IPS-15b (cell line): ENCODE data around the gene SEMA5A.

Experiments
- H3K27me3 ChIP-seq: one replicate; pipeline ENCODE4 v1.6.1; 2013; ENCODE audit warnings: low read length; ENCODE audit not compliant: control insufficient read depth, insufficient read depth
- H3K36me3 ChIP-seq: one replicate; pipeline ENCODE4 v1.6.1; 2013; ENCODE audit warnings: low read length; ENCODE audit not compliant: control insufficient read depth, insufficient read depth
- H3K4me1 ChIP-seq: one replicate; pipeline ENCODE4 v1.6.1; 2013; ENCODE audit warnings: mild to moderate bottlenecking, low read length; ENCODE audit not compliant: control insufficient read depth, insufficient read depth
- H3K4me3 ChIP-seq: one replicate; pipeline ENCODE4 v1.5.1; 2013; ENCODE audit warnings: low read depth, low read length
- H3K9ac ChIP-seq: one replicate; pipeline ENCODE4 v1.6.1; 2013; ENCODE audit warnings: low read depth, mild to moderate bottlenecking, low read length
- H3K9me3 ChIP-seq: one replicate; pipeline ENCODE4 v1.6.1; 2013; ENCODE audit warnings: mild to moderate bottlenecking, low read length; ENCODE audit not compliant: control insufficient read depth, insufficient read depth

The SEMA5A gene

DNA sequence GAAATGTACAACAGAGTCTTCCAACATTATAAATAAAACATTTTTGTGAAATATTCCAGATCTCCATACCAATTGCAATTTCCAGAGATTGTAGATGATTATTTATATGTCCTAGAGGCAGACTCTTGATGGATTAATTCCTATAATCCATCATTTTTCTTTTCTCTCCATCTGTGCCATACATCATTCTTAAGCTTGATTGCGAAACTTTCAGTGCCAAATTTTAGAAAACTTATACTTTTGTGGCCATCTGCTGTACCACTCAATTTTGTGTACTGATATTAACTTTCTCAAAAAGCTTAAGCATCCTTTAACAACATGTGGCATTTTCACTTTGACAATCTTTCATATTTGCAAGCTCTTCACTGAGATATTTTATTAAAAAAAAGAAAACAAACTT, 446.9 kb downstream of the SEMA5A start:
- no peaks in the 10 kb centered on the region for H3K36me3 ChIP-seq
- H3K9me3 ChIP-seq: no peaks in the 10 kb centered on the region
- no peak overlapping the region for H3K4me3 ChIP-seq
- no peaks in the 10 kb centered on the region for H3K4me1 ChIP-seq
- no peak overlapping the region for H3K9ac ChIP-seq
- H3K27me3 ChIP-seq: no peaks in the 10 kb centered on the region

DNA sequence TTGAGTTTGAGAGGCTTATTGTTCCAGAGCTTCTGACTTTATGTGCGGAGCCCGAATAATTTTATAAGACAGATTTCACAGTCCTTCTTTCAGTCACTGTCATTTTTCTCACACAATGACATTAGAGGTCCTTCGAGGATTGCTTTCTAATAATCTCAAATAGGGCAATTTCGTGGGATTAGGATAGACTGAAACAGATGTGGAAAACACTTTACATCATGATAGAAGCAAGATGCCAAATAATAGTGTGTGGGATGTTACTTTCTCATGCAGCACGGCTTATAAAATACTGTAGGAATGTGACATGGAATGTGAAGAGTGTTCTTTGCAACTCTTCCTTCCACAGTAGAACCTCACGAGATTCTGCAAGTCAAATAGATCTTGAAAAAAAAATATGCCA, 451.3 kb downstream of the SEMA5A start:
- Histone ChIP-seq H3K27me3 (no peaks in the 10 kb centered on the region), H3K9me3 (no peaks in the 10 kb centered on the region), H3K36me3 (no peaks in the 10 kb centered on the region), H3K9ac (no peak overlapping the region), H3K4me1 (no peaks in the 10 kb centered on the region), H3K4me3 (no peak overlapping the region)

DNA sequence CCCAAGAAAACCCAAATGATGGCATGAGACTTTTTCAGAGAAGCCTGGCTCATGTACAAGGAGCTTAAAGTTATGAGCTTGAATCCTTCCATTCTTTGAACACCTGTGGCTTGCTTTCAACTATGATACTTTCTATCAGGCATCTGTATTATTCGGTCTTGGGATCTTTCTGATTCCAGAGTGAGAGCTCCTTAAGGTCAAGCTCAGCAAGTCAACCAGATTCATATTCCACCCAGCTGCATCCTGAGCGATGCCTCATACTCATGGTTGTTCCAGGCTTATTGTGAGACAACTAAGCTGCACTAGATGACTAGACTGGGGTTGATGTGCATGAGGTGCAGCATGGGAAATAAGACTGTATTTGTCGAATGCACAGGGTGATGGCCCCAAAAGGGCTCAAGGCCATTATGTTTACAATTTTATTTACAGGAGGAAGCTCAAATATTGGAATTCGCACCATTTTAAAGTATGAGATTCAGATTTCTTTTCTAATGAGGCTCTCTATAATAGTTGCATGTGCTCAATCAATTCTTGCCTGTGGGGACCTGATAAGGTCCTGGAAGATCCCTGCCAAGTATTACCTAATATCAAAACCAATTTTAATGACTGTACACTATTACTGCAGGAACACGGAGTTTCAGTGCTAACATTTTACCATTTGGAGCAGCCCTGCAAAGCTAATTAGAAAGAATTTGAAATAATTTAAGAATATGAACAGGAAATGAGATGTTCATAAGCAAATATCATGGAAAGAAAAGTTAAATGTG, 453.8 kb downstream of the SEMA5A start:
- no peaks in the 10 kb centered on the region for H3K4me1 ChIP-seq
- H3K36me3 ChIP-seq: no peaks in the 10 kb centered on the region
- no peak overlapping the region for H3K9ac ChIP-seq
- H3K27me3 ChIP-seq: no peaks in the 10 kb centered on the region
- H3K9me3 ChIP-seq: no peaks in the 10 kb centered on the region
- H3K4me3 ChIP-seq: no peak overlapping the region

DNA sequence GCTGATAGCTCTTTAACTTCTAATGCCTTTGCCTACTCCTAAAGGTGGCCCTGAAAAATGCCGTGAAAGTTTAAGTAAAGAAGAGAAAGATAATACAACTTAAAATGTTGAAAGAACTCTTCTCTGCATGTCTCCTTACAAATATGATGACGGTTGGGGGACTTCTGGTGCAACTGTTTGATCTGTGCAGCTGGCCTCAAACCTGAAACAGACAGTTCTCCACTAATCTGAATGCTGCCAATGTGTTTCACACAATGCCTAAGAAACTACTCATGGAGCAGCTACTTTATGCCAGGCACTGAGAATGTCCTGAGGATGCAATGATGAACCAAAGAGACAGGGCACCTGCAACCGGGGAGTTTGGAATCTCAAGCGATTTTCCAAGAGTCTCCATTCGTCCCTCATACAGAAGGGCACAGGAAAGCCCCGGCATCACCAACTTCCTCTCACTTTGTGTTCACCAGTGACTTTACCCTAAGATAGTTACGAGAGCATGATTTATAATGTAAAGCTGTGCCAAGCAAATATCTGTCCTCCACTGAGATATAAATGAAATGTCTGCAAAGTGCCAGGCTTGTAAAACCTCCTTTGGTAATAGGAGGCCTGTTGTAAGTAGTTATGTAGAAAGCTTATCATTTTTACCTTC, 455.4 kb downstream of the SEMA5A start:
- H3K9me3 ChIP-seq: no peaks in the 10 kb centered on the region
- H3K36me3 ChIP-seq: no peaks in the 10 kb centered on the region
- H3K27me3 ChIP-seq: no peaks in the 10 kb centered on the region
- H3K4me1 ChIP-seq: no peaks in the 10 kb centered on the region
- H3K4me3 ChIP-seq: no peak overlapping the region
- H3K9ac ChIP-seq: no peak overlapping the region

DNA sequence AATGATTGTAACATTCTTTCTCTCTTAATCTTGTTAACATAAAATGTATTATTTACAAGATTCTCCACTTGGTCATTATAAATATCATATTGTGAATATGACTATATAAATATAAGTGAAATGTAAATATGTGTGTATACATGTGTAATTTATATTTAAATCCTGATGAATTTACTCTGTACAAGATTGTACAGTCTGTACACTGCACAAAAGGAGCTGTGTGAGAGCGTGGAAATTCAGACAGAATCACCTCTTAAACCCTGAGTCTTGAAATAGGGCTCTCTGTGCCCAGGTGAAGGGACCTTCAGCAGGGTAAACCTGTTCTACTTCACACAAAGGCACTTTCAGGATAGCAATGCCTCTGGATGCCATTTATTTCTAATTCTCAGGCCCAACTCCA, 456.0 kb downstream of the SEMA5A start:
- no peak overlapping the region for H3K9ac ChIP-seq
- no peaks in the 10 kb centered on the region for H3K9me3 ChIP-seq
- H3K27me3 ChIP-seq: no peaks in the 10 kb centered on the region
- H3K36me3 ChIP-seq: no peaks in the 10 kb centered on the region
- H3K4me1 ChIP-seq: no peaks in the 10 kb centered on the region
- H3K4me3 ChIP-seq: no peak overlapping the region

DNA sequence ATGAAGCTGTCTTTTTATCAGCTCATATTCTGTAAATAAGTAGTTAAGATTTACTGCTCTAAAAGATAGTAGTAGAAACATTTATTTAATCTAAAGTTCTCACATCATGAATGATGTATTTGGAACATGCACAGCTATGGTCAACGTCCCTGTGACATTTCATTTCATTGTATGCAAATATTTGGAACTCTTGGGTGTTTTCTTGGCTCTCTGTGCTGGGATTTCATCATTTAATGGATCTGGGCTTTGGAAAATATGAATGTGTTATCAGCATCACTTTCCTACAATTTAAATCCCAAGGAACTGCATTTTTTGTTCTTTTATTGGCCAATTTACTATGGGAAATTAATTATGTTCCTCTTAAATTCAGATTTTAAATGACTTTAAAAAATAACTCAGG, 462.9 kb downstream of the SEMA5A start:
- Histone ChIP-seq H3K27me3 (no peaks in the 10 kb centered on the region), H3K36me3 (no peaks in the 10 kb centered on the region), H3K9me3 (no peaks in the 10 kb centered on the region), H3K4me1 (no peaks in the 10 kb centered on the region), H3K9ac (no peak overlapping the region), H3K4me3 (no peak overlapping the region)

DNA sequence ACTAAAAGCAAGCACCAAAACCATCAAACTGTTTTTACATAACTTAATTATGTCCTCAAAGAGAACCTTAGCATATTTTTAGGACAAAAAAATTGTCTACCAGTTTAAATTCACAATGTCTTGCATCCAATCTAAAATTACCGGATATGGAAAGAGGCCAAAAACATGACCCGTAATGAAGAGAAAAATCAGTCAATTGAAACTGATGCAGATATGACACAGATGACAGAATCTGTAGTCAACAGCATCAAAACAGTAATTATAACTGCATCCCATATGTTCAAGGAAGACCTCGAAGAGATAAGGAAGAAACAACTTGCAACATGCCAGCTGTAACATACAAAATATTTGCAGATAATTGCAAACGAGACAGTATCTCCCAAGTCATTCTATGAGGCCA, 473.2 kb downstream of the SEMA5A start:
- H3K4me3 ChIP-seq: no peak overlapping the region
- H3K9ac ChIP-seq: no peak overlapping the region
- H3K36me3 ChIP-seq: no peaks in the 10 kb centered on the region
- no peaks in the 10 kb centered on the region for H3K9me3 ChIP-seq
- no peaks in the 10 kb centered on the region for H3K27me3 ChIP-seq
- H3K4me1 ChIP-seq: no peaks in the 10 kb centered on the region

DNA sequence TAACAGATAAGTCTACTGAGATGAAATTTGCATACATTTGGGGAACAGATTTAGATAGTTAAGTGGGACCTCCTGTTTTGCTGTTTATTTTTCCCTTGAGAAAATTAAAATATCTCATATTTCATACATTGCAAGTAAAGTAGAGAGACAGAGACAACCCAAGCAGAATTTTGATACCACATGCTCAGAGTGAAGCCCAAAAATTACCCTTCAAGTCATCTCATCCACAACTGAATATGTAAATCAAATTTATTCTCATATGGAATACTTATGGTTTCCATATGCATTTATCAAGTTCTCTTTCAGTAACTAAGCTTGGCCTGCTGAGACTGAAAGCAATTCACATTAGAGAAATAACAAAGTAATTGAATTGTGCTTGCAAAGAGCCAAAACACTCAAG, 474.4 kb downstream of the SEMA5A start:
- H3K36me3 ChIP-seq: no peaks in the 10 kb centered on the region

DNA sequence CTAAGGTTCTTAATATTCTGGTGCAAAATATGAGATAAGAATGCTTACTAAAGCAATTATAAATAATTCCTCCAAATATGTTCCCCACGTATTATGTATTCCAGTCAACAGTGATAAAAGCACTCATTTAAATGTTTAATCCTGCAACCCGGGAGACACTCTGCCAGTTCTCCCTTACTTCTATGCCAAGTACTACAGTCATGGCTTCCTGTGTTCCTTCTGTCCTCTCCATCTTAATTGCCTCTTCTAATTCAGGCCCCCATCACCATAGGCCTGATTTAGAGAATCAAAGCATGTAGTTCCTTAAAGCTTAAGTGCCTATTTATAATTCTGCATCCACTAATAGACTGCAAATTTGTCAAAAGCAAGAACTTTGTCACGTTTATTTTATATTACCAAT, 474.8 kb downstream of the SEMA5A start:
- no peaks in the 10 kb centered on the region for H3K4me1 ChIP-seq
- no peaks in the 10 kb centered on the region for H3K36me3 ChIP-seq
- no peak overlapping the region for H3K9ac ChIP-seq
- no peak overlapping the region for H3K4me3 ChIP-seq
- no peaks in the 10 kb centered on the region for H3K9me3 ChIP-seq
- no peaks in the 10 kb centered on the region for H3K27me3 ChIP-seq

More for the DNA sequence above, 474.4 kb downstream of the SEMA5A start:
- Histone ChIP-seq H3K27me3 (no peaks in the 10 kb centered on the region), H3K4me3 (no peak overlapping the region), H3K4me1 (no peaks in the 10 kb centered on the region), H3K9me3 (no peaks in the 10 kb centered on the region), H3K9ac (no peak overlapping the region)

DNA sequence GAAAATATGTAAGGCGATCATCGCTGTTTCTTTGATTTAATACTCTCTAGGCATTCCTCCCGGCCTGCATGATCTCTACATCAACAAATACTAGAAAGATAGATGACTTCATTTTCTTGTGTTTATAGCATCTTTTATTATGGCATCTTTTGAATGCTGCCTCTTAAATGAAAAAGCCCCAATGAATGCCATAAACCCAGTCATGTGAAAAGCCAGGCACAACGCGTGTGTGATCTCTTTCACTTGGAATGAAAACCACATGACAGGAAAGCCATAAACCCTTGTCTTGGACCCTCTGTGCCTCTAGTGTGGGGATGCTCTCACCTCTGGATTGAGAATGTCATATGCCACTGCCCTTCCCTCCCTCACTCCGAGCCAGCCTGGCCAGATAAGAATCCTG, 476.2 kb downstream of the SEMA5A start:
- H3K27me3 ChIP-seq: no peaks in the 10 kb centered on the region
- no peaks in the 10 kb centered on the region for H3K9me3 ChIP-seq
- no peaks in the 10 kb centered on the region for H3K36me3 ChIP-seq
- no peak overlapping the region for H3K9ac ChIP-seq
- no peak overlapping the region for H3K4me3 ChIP-seq
- H3K4me1 ChIP-seq: no peaks in the 10 kb centered on the region

DNA sequence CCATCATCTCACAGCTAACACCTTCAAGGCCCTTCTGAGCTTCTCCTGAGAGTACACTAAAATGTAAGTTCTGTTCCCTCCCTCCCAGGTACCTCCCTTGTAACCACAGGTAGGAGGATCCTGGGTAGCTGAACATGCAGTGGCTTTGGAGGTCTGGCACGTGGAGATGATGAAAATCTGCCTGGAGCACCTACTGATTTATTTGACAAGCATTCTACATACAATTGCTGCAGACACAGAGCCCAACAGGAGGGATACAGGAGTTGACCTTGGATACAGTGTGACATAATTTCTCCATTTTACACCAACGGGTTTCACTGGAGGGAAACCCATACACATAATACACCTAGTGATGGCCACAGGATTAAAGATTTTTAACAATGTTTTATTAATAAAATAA, 478.7 kb downstream of the SEMA5A start:
- no peaks in the 10 kb centered on the region for H3K27me3 ChIP-seq
- H3K9me3 ChIP-seq: no peaks in the 10 kb centered on the region
- no peaks in the 10 kb centered on the region for H3K4me1 ChIP-seq
- no peaks in the 10 kb centered on the region for H3K36me3 ChIP-seq
- no peak overlapping the region for H3K4me3 ChIP-seq
- no peak overlapping the region for H3K9ac ChIP-seq

DNA sequence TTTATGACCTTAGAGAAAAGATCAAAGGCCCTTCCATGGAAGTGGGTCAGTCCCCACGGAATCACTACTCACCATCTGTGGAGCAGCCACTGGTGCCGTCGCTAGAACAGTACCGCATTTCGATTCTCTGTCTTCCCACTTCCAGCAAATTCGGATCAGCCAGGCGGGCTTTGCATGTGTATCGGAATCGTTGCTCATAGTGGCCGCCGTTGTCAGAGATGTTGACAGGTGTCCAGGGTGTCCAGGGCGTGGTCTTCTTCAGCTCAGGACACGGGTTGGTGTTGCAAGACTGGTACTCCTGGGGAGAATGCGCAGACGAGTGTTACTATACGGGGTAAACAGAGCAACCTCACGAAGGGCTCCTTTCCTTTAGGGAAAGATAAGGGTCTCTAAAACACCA, 479.5 kb downstream of the SEMA5A start:
- H3K4me3 ChIP-seq: no peak overlapping the region
- H3K9ac ChIP-seq: no peak overlapping the region
- H3K36me3 ChIP-seq: no peaks in the 10 kb centered on the region
- H3K4me1 ChIP-seq: no peaks in the 10 kb centered on the region
- no peaks in the 10 kb centered on the region for H3K27me3 ChIP-seq
- H3K9me3 ChIP-seq: no peaks in the 10 kb centered on the region
